Esophagus squamous epithelium (tissue), 5 donors: ENCODE results near the gene MTFP1. TPM values are rescaled to one million over a fixed set of nuclear protein-coding genes. Genes with fewer than 3 reads are reported as not detected.

Experiments used
- DNase-seq: peaks from one replicate; lab custom pipeline; 2025; lab: John Stamatoyannopoulos, UW
- H3K27ac ChIP-seq, 4 donors: fragments of 200-600 bp; sonication (generic); one replicate each; pipeline ENCODE4 v1.5.1; 2016 to 2019; ENCODE audit warnings: mild to moderate bottlenecking in 1 of 4
- H3K27me3 ChIP-seq, 4 donors: fragments of 200-600 bp; sonication (generic); 1 replicate in 3 of 4; 2 replicates in 1 of 4; pipeline versions ENCODE4 v1.5.1 to v1.6.0; 2017 to 2021; ENCODE audit warnings: antibody characterized with exemption in 1 of 4
- H3K36me3 ChIP-seq, 3 donors: fragments of 200-600 bp; sonication (generic); one replicate each; pipeline ENCODE4 v1.5.1; 2016 to 2019
- H3K4me1 ChIP-seq, 3 donors: fragments of 200-600 bp; sonication (generic); one replicate each; pipeline ENCODE4 v1.5.1; 2017 to 2019
- H3K4me3 ChIP-seq, 4 donors: fragments of 200-600 bp; sonication (generic); 1 replicate in 3 of 4; 2 replicates in 1 of 4; pipeline ENCODE4 v1.5.1; 2016 to 2019; ENCODE audit warnings: mild to moderate bottlenecking in 2 of 4, moderate library complexity in 1 of 4
- H3K9me3 ChIP-seq, 3 donors: fragments of 200-600 bp; sonication (generic); one replicate each; pipeline ENCODE4 v1.5.1; 2016 to 2019
- CTCF ChIP-seq, 6 experiments: fragments of 450-650 bp in 4 of 6; fragments of 200-600 bp in 2 of 6; sonication (generic) in 2 of 6; IDR thresholded peaks; one replicate each; pipeline ENCODE4 v1.5.1; 2016 to 2019; ENCODE audit warnings: antibody characterized with exemption in 6 of 6, mild to moderate bottlenecking in 4 of 6, moderate library complexity in 4 of 6
- POLR2A ChIP-seq, 4 donors: fragments of 450-650 bp; IDR thresholded peaks; one replicate each; pipeline ENCODE4 v1.6.1; 2017; ENCODE audit warnings: antibody characterized with exemption in 4 of 4, mild to moderate bottlenecking in 4 of 4, moderate library complexity in 3 of 4
- whole genome bisulfite sequencing, 2 donors: methylation state at CpG; one replicate each; pipeline ENCODE4 v1.1.5; 2018; 5-methylcytosine and 5-hydroxymethylcytosine counted together
- intact Hi-C: fragments of 100-400 bp; cut with DNase I; formaldehyde crosslinking; loops from one replicate; pipeline ENCODE4 v1.15.0; 2022
- total RNA-seq, 4 donors: library from RNA; depleted of rRNA; stranded (reverse); fragments of >200 nt; gene quantifications; one replicate each; pipeline ENCODE4 v1.1.0, GENCODE V29; 2016
- donor health status: DM: yes; HTN: yes; CAD: no.

The MTFP1 gene
- total RNA-seq, 4 donors from 2014 or later, result 15.9 to 21.2 (median 19.0) TPM

DNA sequence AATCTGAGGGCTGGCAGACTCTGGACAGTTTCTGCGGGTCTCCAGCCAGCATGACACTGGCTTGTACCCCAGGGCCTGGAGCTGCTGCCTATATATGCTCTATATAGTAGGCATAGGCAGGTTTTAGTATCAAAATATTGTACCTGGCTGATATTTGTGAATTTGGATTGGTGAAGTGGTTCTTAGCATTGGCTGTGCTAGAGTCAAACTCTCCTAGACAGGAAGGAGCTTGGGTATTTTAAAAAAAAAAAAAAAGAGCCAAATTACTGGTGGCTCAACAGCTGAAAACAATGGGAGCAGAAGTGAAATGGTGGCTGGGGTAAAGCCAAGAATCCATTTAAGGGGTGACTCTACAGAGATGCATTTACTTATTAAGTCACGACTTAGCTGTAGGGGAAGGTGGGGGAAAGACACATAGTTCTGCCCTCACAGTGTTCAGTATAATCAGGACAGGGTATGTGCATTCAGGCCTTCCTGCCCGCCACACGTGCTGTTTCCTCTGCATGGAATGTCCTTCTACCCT is 11.0 kb upstream of the MTFP1 start:
- 68 to 69% methylated on average over 3 to 4 of the region's 4 CpGs for WGBS, 2 donors
- H3K27ac ChIP-seq, result peak overlapping the region in 1 of 4 donors; percentile 25
- TF ChIP-seq POLR2A (IDR thresholded peaks at IDR 0.05), result no peak
- no peak for TF ChIP-seq CTCF (IDR thresholded peaks at IDR 0.05)
- H3K36me3 ChIP-seq, result peaks cover 0 to 99% (median 17%) of the 10 kb centered on the region in 3 donors
- H3K4me1 ChIP-seq, result peaks cover 0 to 33% (median 3%) of the 10 kb centered on the region in 3 donors
- no peak for DNase-seq
- intact Hi-C loops, result no loop called here
- H3K27me3 ChIP-seq, result no peaks in the 10 kb centered on the region
- no peaks in the 10 kb centered on the region for H3K9me3 ChIP-seq
- H3K4me3 ChIP-seq, result no peak overlapping the region

DNA sequence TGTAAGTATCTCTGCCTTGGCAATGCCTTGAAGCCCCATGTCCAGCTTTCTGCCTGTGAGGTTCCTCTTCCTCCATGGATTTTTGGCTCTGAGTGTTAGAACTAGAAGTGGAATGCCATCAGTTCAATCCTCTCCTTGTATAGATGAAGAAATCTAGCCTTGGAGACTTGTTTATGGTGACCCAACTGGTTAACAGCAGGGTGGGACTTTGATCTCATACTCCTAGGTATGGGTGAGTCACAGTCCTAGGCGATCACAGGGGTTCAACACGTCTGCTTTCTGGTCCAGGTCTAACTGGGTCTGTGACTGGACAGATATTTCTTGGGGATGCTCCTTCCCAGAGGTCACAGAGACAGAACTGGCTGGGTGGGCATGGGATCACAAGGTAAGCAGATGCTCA is 9.2 kb upstream of the MTFP1 start:
- TF ChIP-seq POLR2A (IDR thresholded peaks at IDR 0.05) (no peak), CTCF (IDR thresholded peaks at IDR 0.05) (no peak)
- Histone ChIP-seq H3K27ac (peak overlapping the region in 3 of 4 donors; percentile 29 to 69 (median 48)), H3K36me3 (peaks cover 0 to 86% (median 17%) of the 10 kb centered on the region in 3 donors), H3K4me3 (no peak overlapping the region), H3K9me3 (no peaks in the 10 kb centered on the region), H3K27me3 (no peaks in the 10 kb centered on the region), H3K4me1 (peaks cover 7 to 51% (median 18%) of the 10 kb centered on the region in 3 donors)
- intact Hi-C loops, result no loop called here
- DNase-seq, result no peak
- WGBS, 2 donors, result 24 to 43% methylated on average over 1 to 2 of the region's 2 CpGs

DNA sequence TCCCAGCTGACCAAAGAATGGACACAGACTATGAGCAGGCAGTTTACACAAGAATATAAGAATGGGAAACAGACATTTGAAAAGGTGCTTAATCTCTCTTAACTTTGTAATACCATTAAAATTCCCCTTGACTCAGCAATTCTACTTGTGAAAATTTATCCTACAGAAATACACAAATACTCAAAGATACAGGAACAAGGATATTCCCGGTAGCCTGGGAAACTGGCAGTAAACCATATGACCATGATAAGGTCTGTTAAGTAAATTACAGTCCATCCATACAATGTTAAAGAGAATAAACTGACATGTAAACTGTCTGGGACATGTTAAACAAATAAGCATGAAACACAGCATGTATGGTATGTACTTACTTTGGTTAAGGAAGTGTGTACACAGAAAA is 8.7 kb upstream of the MTFP1 start:
- no peak for TF ChIP-seq CTCF (IDR thresholded peaks at IDR 0.05)
- no peak for TF ChIP-seq POLR2A (IDR thresholded peaks at IDR 0.05)
- Histone ChIP-seq H3K9me3 (no peaks in the 10 kb centered on the region), H3K36me3 (peaks cover 0 to 82% (median 17%) of the 10 kb centered on the region in 3 donors), H3K27me3 (no peaks in the 10 kb centered on the region), H3K4me3 (no peak overlapping the region), H3K27ac (peak overlapping the region in 2 of 4 donors; percentile 39 to 69), H3K4me1 (peaks cover 11 to 51% (median 23%) of the 10 kb centered on the region in 3 donors)
- no peak for DNase-seq
- intact Hi-C loops, result no loop called here
- 50 to 86% methylated on average over 1 of the region's 1 CpG for WGBS, 2 donors

DNA sequence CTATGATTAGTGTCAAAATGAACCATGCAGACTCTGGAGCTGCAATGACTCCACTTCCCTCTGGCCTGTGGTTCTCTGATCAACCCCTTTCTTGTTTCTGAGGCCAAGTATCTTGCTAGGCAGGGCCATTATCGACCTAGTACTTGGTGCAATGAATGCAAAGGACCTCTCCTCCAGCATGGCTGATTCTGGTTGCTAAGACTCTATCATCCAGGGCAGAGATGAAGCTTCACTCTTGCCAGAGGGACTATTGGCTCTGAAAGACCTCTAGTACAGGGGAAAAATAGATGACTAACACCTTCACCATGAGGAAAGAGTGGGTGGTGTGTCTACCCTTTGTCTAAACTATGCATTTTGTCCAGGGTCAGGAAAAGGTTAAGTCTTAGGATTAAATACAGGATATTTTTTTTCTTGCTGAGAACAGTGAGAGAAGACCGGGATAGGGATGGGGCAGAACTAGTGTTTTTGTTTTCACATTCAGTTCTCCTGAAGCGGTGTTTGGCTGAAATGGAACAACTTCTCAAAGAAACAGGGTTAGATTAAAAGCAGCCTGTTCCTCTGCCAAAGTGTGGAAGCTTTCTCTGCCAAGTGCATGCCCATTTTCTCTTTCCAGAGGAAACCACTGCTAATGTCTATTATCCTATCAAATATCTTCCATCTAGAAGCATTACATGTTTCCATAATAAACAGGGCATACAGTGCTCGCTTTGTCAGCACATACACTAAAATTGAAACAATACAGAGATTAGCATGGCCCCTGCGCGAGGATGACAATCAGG is 5.0 kb upstream of the MTFP1 start:
- WGBS, 2 donors, result 24 to 32% methylated on average over 5 to 6 of the region's 6 CpGs
- Histone ChIP-seq H3K36me3 (peaks cover 0 to 45% (median 16%) of the 10 kb centered on the region in 3 donors), H3K4me3 (no peak overlapping the region), H3K27me3 (no peaks in the 10 kb centered on the region), H3K9me3 (no peaks in the 10 kb centered on the region), H3K4me1 (peaks cover 39 to 73% (median 40%) of the 10 kb centered on the region in 3 donors), H3K27ac (peak overlapping the region; percentile 71 to 99 (median 98))
- TF ChIP-seq CTCF (IDR thresholded peaks at IDR 0.05) (no peak), POLR2A (IDR thresholded peaks at IDR 0.05) (no peak)
- no peak for DNase-seq
- intact Hi-C loops, result no loop called here
